AG09309 (cell line): ENCODE measurements around the gene KRT14.
"Not testable (repeated sequence)": the region's sequence is repeated elsewhere in the genome, so short reads cannot be mapped to it uniquely, and the experiment has no call there.

Source experiments
- DNase-seq: peaks from one replicate; pipeline ENCODE4 v3.0.0-alpha.2; 2010; ENCODE audit warnings: low read depth
- H3K4me3 ChIP-seq: 2 replicates; pipeline ENCODE4 v1.5.1; 2011; ENCODE audit warnings: mild to moderate bottlenecking, low read depth, low read length, moderate library complexity; ENCODE audit not compliant: control insufficient read depth
- TF ChIP-seq, protein P1 (sequence below): IDR thresholded peaks from 2 replicates; pipeline ENCODE4 v1.5.1; 2011; ENCODE audit warnings: mild to moderate bottlenecking, low read depth, low read length, inconsistent platforms; ENCODE audit not compliant: insufficient read depth, control insufficient read depth; ENCODE audit errors: missing control alignments

The KRT14 gene

DNA sequence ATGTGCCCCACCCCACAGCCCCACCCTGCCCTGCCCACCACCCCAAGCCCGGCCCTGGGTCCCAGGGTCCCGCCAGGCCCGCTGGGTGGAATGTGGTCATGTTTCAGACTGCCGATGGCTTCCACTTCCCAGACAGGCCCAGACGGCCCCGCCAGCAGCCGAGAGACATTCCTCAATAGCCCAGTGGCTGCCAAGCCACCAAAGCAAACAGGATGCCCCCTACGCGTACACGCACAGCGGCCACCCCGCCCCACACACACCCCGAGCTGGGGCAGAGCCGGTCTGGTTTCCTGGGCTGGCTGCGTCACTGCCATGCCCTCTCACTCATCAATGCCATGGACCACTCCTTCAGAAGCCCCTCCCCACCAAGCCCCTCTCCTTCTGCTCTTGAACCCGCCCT, 38.9 kb upstream of the KRT14 start:
- DNase-seq: no peak

DNA sequence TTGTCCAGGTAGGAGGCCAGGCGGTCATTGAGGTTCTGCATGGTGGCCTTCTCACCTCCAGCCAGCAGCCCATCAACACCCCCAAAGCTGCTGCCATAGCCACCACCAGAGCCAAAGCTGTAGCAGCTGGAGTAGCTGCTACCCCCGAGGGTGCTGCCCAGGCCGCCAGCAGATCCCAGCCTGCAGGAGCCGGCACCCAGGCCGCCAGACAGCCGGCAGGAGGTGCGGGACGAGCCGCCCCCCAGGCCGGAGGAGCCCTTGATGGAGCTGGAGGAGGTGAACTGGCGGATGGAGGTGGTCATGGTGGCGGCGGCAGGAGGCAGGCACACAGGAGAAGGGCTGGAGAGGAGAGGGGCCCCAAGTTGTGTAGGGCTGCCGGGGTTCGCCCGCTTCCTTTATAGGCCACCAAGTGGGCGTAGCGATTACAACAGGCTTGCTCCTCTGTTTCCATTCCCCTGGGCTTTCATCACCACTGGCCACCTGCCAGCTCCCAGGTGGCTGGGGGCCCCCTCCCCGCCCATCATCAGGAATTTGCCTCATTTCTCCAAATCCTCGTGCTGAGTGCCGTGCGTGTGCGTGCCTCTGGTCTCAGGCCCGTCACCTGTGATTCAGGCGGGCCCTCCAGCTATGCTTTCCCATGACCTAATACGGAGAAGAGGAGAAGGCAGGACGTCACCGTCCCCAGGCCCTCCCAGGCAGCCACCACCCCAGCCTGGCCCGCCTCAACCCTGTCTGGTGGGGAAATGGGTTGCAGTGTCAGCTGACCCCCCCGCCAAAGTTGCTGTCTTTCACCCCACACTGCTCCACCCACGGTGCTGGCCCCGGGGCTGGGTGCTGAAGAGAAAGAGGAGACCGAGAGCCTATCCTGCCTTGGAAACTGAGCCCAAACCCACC, 37.8 kb upstream of the KRT14 start, which contains the start of gene KRT17:
Gene KRT17, minus strand, starts transcription at position 368 of the 894 bp plus-strand sequence. Its CDS starts 66 bp downstream, at position 302.
- no peak within 1 kb of the TSS for H3K4me3 ChIP-seq
- TF ChIP-seq, protein P1, sequence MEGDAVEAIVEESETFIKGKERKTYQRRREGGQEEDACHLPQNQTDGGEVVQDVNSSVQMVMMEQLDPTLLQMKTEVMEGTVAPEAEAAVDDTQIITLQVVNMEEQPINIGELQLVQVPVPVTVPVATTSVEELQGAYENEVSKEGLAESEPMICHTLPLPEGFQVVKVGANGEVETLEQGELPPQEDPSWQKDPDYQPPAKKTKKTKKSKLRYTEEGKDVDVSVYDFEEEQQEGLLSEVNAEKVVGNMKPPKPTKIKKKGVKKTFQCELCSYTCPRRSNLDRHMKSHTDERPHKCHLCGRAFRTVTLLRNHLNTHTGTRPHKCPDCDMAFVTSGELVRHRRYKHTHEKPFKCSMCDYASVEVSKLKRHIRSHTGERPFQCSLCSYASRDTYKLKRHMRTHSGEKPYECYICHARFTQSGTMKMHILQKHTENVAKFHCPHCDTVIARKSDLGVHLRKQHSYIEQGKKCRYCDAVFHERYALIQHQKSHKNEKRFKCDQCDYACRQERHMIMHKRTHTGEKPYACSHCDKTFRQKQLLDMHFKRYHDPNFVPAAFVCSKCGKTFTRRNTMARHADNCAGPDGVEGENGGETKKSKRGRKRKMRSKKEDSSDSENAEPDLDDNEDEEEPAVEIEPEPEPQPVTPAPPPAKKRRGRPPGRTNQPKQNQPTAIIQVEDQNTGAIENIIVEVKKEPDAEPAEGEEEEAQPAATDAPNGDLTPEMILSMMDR: no peak

More for the DNA sequence above, 38.9 kb upstream of the KRT14 start:
- no peak overlapping the region for H3K4me3 ChIP-seq
- TF ChIP-seq, protein P1: no peak

DNA sequence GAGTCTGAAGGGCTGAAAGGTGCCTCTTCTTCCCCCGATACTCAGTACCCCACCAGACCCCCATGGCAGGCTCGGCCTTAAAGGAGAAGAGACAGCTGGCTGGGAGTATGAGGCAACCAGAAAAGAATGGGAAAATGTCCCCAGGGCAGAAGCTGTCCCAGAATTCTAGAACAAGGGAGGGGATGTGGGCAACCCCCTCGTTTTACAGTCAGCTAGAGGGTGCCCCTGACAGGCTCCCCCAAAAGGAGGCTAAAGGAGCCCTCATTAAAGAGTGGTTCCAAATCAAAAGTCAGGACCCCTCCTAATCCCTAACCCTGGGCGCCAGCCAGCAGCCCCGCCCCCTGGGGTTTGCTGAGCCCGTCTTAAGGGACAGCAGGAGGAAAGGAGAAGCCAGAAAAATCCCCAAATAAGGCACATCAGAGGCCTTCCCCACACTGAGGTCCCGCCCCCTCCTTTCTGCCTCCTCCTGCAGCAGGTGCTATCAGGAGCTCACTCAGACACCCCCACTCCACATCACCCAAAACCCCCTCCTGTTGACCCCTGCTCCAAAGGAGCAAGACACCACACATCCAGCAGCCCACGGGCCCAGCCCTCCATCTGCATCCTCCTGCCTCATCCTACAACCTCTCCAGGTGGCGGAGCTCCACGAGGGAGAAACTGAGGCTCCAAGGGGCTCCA, 36.6 kb upstream of the KRT14 start:
- H3K4me3 ChIP-seq, DNase-seq: not testable (repeated sequence)

More for the DNA sequence above, 37.8 kb upstream of the KRT14 start, which contains the start of gene KRT17:
- no peak for DNase-seq

DNA sequence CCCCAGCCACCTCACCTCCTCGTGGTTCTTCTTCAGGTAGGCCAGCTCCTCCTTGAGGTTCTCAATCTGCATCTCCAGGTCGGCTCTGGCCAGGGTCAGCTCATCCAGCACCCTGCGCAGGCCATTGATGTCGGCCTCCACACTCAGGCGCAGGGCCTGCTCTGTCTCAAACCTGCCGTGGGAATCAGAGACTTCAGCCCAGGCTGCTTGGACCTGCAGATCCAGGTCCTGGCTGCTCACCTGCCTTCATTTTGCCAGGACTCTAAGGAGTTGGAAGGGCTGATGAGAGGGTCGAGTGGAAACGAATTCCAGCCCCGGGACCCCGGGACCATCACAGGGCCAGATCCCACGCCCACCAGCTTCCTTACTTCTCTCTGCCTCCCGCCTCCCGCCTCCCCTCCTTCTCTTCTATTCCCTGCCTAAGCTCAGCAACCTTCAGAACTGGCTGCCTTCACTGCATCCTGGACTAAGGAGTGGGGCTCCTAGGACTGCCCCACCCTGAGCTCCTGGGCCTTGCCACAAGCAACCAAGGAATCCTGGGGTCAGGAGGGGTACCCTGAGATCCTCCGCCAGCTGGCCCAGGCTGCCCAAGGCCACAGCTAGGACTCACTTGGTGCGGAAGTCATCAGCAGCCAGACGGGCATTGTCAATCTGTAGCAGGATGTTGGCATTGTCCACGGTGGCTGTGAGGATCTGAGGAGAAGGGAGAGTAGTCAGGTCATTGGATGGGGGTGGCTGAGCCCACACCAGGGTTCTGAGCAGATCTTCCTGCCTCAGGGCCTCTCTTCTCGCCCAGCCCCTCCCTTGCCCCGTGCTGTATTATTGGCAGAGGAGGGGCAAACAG, 35.9 kb upstream of the KRT14 start:
- not testable (repeated sequence) for DNase-seq, H3K4me3 ChIP-seq

DNA sequence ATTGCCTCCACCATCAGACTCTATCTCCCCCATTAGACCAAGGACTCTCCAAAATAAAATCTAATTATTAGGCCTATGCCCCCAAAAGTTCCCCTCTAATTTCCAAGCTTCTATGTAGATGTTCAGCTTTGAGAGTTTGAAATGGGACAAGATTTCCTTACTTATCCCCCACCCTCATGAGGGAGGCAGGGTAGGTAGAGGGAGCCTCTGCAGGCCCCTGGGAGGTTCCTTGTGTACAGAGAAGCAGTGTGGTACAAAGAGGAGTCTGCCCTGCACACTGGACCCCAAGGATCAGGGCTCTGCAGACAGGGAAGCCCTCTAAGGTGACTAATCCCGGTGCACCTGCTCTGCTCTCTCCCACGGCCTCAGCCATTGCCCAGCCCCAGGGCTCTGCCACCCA, 35.2 kb upstream of the KRT14 start:
- H3K4me3 ChIP-seq: no peak overlapping the region
- TF ChIP-seq, protein P1: no peak
- no peak for DNase-seq

DNA sequence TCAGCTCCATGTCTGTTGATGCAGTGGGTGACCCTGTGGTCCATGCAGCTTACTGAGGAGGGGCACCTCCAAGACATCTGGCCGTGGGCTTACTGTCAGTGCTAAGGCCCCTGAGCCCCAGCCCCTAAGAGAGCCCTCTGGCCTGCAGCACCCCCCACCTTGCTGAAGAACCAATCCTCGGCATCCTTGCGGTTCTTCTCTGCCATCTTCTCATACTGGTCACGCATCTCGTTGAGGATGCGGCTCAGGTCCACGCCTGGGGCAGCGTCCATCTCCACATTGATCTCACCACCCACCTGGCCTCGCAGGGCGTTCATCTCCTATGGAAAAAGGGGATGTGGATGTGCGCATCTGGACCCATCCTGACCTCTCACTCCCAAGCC, 34.7 kb upstream of the KRT14 start:
- DNase-seq, H3K4me3 ChIP-seq: not testable (repeated sequence)

DNA sequence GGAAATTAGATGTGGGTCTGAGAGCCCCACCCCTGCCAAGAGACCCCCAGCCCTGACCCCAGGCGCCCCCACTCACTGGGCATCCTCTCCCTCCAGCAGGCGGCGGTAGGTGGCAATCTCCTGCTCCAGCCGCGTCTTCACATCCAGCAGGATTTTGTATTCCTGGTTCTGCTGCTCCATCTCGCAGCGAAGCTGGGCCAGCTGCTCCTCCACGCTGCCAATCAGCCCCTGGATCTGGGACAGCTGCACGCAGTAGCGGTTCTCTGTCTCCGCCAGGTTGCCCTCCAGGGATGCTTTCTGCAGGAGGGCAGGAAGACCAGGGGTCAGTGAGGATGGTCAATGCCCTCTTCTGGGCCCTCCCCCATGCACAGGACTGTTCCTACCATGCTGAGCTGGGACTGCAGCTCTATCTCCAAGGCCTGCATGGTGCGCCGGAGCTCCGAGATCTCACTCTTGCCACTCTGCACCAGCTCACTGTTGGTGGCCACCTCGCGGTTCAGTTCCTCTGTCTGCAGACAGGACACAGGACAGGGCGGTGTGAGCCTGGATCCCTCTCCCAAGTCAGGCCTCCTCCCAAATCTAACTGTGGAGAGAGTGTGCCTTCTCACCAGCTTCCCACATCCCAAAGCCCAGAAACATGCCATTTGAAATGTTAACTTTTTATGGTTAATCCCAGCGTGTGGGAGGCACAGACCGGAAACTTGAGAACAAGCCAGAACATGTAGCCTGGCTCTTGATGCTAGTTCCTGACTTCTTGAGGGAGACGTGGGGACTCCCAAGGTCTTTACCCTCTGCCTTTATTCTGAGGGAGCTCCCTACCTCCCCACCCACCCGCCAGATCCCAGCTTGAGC, 34.1 kb upstream of the KRT14 start:
- H3K4me3 ChIP-seq: no peak overlapping the region
- DNase-seq: no peak
- TF ChIP-seq, protein P1: no peak

DNA sequence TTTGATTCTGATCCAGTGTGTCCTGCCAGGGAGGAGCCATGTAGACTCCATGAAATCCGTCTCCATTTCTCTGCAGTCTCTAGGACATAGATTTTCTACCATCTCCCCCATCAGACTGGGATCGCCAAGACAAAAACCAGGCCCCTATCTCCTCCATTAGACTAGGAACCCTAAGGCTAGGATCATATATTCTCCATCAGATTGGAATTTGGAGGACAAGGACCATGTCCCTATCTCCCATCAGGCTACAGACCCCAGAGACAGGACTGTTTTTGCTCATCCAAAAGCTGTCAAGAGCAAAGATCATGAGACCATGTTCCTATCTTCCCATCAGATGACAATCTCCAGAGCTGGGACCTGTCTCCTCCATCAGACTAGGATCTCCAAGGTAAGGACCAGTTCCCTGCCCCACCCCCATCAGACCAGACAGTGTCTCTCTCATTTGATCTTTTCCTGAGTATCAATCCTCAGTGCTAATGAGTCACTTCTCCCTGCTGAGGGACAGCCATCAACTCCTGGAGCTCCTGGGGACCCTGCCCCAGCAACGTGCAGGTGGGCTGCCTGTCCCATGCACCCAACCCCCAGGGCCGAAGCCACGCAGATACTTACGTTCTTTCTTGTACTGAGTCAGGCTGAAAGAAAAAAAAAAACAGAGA, 33.4 kb upstream of the KRT14 start:
- not testable (repeated sequence) for DNase-seq, H3K4me3 ChIP-seq
